CD4-positive, alpha-beta T cell treated with Interferon alpha-2 for 1 hour (primary cell): Measurements from ENCODE around the gene LDLRAD4.
"Not testable (repeated sequence)": the region's sequence is repeated elsewhere in the genome, so short reads cannot be mapped to it uniquely, and the experiment has no call there.

Source experiments
- DNase-seq, 2 donors: peaks; one replicate each; pipeline ENCODE4 v3.0.0-alpha.2; 2020 to 2022

LDLRAD4 gene

DNA sequence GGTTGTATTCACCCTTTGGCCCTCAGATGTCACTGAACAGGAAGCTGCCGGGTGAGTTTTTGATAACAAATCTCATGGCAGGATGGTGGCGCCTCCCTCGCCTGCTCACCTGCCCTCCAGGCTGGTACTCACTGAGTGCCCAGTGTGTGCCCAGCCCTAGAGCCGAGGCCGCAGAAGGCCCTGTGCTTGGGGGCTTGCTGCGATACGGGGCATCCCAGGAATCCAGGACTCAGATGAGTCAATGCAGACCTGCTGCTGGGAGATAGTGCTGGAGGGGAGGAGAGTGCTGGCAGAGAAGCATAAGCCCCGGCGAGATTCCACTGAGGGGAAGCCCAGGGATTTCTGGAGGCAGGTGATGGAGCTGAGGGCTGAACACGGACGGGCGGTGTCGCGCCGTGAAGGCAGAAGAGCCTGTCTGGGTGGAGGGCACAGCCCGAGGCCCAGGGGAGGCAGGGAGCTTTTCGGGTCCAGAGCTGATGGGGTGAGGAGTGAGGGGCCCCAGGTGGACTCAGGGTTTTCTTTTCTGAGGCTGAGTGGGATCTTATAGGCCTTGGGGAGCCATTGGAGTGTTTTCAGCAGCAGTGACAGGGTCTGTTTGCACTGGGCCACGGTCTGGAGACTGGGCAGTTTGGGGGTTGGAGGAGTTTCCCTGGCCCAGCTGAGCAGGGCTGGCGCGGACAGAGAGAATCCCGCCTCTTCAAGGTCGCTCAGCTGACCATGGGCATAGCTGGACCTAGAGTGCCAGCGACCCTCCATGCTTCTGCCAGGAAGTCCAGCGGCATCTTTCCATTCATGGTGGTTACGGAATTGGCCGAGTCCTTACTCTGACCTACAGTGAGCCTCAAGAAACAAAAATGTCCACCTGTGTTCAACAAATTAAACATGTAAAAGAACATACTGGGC is 35.5 kb downstream of the LDLRAD4 start:
- DNase-seq, result no peak

DNA sequence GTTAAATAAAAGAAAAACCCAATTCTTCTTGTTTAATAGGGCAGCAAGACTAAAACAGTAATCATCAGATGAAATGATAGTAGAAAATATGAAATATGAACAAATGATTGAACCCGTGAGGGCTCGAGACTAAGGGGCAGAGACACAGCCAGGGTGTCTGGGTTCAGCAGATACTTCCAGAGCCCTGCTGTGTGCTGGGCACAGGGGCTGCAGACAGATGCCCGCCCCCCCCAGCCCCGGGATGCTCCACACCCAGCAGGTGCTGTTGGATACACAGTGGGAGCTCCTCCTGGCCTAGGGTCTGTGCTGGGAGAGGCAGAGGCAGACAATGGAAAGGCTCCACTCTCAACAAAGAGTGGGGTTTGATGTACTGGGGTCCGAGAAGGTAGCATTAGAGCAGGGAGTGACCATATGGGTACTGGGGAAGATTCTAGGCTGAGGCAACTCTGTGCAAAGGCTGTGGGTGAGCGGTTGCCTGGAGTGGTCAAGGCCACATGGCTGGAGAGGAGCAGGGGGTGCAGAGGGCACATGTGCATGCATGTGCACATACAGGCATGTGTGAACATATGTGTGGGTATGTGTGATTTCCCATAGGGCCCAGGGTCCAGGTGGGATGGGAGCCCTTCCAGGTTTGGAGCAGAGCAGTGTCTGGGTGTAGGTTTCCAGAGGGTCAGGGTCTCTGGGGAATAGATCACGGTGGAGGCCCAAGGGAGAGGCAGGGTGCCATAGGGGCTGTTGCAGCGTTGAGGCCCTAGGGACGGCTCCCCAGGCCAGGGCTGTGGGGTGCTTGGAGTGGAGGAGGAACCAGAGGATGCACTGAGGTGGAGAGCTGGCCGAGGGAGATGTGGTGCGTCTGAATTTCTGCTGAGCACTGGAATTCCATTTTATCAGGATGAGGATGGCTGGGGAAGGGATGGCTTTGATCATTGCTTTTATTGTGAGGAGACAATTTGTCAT is 36.7 kb downstream of the LDLRAD4 start:
- DNase-seq, result no peak

- DNase-seq, result no peak
Measured at GRCh38 chr18:13256444-13257305, 38.1 kb downstream of the LDLRAD4 start.

GRCh38 chr18:13257361-13257980 is 38.9 kb downstream of the LDLRAD4 start:
- DNase-seq, result no peak

DNA sequence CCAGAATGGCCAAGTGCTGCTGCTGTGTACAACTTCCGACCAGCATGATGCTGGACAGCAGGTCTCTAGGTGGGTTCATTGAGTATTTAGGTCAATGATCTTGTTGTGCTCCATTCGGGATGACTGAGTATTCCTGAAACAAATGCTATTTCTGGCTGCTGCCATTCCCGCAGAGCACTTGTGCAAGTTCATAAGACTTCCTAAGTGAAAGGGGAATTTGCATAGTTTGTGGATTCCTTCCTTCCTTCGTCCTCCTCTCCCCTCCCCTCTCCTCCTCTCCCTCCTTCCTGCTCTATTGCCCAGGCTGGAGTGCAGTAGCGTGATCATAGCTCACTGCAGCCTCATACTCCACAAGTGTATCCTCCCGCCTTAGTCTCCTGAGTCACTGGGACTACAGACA is 40.4 kb downstream of the LDLRAD4 start:
- no peak for DNase-seq

DNA sequence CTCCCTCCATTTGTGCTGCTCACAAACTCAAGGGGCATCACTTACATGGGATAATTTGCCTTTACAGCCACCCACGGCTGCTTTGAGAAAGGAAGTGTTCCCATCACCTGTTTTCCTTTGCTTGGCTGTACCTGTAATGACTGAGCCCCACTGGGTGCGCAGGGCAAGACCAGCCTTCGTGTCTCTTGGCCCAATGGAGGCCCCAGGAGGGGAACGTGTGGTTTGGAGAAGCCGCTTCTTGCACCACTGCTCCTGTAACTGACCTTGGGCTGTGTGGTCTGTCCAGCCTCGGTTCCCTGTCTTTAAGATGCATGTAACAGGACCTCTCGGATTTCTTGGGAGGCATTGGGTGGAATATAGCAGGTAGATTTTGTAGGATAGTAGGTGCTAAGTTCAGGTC is 41.1 kb downstream of the LDLRAD4 start:
- DNase-seq, result no peak

- DNase-seq, result no peak
Measured at GRCh38 chr18:13260197-13260934, 41.8 kb downstream of the LDLRAD4 start.

DNA sequence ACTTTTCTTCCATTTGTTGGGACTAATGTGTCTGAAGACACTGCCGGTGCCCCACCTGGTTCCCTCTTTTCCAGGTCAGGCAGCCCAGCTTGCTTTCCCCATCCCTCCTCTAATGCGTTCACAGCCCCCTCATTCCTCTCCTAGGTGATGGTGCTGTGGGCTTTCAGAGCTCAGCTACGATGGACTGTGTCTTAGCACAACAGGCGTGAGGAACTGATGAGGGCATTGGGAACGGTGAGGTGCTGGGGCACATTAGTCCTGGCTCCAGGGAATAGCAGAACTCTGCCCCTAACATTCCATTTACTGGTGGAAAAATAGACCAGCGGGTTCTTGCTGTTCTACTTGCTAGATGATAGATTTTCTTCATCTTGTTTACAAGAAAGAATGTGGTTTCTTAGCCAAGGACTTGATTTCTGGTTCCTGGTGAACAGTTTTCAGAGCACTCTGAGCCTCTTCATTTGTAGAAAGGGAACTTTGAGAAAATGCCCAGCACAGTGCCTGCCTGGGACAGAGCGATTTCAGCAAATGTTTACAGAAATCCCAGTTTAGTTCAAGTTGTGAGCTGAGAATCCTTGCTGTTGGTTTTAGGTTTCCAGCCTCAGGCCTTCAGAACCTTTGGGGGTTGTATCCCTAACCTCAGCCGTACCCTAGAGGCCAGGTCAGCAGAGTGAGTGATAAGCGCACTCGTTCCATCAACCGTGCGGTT is 42.5 kb downstream of the LDLRAD4 start:
- DNase-seq, result no peak

DNA sequence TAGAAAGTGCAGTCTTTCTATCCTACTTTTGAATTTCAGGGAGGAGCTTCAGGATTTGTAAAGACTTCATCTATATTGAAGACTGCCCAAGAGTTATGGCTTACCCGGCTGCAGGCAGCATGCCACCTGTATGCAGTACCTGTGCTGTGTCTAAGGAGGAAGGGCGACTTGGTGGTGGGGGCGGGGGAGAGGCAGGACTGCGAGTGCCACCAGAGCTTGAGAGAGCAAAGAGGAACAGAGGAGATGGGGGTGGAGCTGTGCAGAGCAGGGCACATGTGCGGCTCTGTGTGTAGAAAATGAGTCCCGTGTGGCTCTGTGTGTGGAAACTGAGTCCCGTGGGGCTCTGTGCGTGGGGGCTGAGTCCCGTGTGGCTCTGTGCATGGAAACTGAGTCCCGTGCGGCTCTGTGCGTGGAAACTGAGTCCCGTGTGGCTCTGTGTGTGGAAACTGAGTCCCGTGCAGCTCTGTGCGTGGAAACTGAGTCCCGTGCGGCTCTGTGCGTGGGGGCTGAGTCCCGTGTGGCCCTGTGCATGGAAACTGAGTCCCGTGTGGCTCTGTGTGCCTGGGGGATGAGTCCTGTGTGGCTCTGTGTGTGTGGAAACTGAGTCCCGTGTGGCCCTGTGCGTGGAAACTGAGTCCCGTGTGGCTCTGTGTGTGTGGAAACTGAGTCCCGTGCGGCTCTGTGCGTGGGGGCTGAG is 43.2 kb downstream of the LDLRAD4 start:
- peak in 1 of 2 donors; percentile 20 for DNase-seq

DNA sequence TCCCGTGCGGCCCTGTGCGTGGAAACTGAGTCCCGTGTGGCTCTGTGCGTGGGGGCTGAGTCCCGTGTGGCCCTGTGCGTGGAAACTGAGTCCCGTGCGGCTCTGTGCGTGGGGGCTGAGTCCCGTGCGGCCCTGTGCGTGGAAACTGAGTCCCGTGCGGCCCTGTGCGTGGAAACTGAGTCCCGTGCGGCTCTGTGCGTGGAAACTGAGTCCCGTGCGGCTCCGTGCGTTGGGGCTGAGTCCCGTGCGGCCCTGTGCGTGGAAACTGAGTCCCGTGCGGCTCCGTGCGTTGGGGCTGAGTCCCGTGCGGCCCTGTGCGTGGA is 43.8 kb downstream of the LDLRAD4 start:
- DNase-seq, result not testable (repeated sequence)

DNA sequence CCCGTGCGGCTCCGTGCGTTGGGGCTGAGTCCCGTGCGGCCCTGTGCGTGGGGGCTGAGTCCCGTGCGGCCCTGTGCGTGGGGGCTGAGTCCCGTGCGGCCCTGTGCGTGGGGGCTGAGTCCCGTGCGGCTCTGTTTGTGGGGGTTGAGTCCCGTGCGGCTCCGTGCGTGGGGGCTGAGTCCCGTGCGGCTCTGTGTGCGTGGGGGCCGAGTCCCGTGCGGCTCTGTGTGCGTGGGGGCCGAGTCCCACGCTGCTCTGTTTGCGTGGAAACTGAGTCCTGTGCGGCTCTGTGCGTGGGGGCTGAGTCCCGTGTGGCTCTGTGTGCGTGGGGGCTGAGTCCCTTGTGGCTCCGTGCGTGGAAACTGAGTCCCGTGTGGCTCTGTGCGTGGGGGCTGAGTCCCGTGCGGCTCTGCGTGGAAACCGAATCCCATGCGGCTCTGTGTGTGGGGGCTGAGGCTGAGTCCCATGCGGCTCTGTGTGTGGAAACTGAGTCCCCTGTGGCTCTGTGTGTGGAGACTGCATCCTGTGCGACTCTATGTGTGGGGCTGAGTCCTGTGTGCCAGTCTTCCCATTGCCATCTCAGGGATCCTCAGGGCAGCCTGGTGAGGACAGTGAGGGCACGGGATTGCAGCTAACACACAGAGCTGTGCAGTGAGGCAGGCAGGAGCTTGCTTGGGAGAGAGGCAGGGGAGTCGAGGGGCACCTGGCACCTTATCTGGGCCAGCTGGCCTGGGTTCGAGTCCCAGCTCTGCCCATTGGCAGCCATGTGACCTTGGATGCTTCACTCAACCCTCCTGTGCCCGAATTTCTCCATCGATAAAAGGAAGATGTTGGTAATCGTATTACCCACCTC is 44.5 kb downstream of the LDLRAD4 start:
- no peak for DNase-seq

GRCh38 chr18:13264091-13265007 is 45.8 kb downstream of the LDLRAD4 start:
- no peak for DNase-seq

DNA sequence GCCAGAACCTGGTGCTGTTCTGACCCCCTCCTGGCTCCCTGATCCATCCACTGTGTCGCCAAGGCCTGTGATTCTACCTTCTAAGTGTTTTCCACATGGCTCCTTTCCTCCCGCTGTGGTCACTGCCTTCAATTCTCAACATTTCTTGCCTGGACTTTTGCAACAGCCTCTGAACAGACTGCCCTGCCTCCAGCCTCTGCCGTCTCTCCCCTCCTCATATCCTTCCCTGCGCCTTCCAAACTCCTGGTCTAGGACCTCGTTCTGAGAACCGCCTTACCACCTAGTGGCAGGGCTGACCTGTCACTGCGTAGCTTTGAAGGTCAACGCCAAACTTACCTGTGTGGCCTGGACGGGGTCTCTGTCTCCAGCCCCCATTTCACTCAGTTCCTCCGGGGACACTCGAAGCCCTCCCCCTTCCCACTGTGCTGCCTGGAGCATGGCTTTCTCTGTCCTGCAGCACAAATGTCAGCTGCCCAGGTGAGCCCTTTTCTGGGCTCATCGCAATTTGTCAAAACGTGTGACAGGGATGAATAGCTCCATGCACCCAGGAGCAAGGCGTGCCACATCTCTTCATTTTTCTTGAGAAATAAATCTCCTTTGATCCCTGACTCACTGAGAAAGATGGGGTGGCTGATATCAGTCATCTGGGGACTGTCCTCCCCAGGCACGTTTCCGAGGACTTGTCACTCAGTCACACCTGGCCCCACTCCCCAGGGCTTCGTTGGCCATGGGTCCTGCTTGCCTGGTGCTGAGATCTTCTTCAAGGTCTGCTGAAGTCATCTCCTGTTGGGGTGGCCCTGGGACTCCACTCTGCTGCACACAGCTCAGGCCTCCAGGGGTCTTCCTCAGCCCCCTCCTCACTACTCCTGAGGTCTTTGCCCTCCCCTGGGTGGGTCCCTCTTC is 46.7 kb downstream of the LDLRAD4 start:
- DNase-seq, result no peak

GRCh38 chr18:13265911-13266217 is 47.3 kb downstream of the LDLRAD4 start:
- DNase-seq, result no peak

DNA sequence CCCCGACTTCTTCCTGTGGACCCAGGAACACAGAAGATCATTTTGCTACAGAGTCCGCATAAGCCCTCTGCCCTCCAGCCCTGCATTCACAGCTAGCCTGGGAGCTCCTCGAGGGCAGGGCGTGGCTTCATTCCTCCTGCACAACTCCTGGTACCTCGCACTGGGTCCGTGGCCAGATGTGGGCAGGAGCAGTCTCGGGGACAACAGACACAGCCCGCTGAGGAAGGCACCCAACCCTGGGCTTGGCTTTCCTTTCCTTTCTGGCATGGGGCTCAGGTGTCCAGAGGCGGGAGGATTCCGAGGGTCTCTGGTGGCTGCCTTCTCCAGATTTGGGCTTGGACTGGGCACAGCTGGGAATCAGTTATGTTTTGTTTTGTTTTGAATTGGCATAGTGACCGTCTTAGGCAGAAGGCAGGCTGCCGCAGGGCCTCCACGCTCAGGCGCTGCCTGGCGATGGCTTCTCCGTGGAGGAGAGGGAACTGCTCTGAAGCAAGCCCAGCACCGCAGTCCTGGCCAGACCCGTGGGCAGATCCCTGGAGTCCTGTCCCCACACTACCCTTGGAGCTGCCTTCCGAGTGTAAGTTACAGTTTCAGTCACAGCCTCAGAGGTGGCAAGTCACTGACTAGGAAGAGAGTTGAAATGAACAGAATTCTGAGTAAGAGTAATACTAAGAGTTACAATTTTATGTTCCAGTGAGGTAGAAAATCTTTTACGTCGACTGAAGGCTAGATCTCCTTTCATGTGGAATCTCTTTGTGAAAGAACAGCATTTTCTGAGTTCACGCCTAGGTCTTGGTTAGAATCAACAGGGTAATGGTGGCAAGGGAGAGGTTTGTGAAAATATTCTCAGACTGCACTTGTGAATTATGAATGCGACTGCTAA is 47.9 kb downstream of the LDLRAD4 start:
- no peak for DNase-seq

- DNase-seq, result no peak
Measured at GRCh38 chr18:13267431-13267873, 48.9 kb downstream of the LDLRAD4 start.
